ENCODE data around the gene SOCS1. TPM values are rescaled to one million over a fixed set of nuclear protein-coding genes. Genes with fewer than 3 reads are reported as not detected.

SOCS1 gene
- total RNA-seq, 4 donors from 2014 or later = 5.3 to 16.3 (median 11.1) TPM

DNA sequence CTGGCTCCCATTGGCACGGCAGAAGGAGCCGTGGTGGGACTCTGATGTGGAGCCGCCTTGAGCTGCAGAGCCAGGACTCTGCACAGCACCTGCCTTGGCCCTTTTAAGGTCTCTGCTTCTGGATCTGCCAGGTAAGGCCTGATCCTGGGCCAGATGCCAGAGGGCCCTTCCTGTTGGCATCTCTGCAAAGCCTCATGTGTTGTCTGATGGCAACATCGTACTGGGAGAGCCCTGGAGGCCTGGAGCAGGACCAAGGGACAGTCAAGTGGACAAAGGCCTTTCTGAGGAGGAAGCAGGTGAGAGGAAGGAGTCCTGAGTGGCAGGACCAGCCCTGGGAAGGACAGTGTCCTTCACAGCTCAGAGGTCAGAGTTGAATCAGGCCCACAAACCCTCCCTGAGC lies 26.1 kb downstream of the SOCS1 start:
- no peak for TF ChIP-seq CTCF (IDR thresholded peaks at IDR 0.05; ENCODE audit: low read depth)

GRCh38 chr16:11229432-11229831 lies 26.6 kb downstream of the SOCS1 start:
- no peak for TF ChIP-seq CTCF (IDR thresholded peaks at IDR 0.05; ENCODE audit: low read depth)

DNA sequence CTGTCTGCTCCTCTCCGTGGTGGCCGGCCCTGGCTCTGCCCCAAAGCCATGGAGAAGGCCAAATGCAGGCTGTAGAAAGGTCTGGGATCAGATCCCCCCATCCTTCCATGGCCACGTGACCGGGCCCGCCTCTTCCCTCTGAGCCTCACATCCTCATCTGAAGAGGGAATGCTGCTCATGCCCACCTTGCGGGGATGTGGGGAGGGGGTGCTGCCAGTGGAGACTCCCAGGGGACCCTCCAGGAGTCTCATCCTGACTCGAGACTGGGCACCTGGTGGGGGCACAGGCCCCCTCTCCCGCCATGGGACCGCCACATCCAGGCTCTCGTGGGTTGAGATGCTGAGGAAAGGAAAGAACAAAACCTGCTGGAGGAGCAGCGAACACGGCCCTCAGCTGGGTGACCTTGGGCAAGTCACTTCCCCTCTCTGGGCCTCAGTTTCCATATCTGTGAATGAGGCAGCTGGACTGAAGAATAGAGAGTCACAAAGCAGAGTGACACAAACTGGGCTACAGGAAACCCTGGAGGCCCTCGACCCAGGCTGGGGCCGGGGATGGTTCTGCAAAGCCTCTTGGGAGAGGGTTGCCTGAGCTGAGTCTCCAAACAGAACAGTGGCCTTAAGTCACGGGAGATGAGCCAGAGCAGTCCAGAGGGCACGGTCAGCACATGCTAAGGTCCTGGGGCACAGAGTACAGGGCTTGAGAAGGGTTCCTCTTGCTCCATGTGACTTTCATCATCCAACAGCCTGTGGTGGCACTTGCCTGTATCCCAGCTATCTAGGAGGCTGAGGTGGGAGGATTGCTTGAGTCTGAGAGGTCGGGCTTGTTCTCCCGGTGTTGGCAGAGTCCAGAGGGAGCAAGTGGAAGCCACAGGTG lies 30.1 kb downstream of the SOCS1 start:
- no peak for TF ChIP-seq CTCF (IDR thresholded peaks at IDR 0.05; ENCODE audit: low read depth)

- no peak for TF ChIP-seq CTCF (IDR thresholded peaks at IDR 0.05; ENCODE audit: low read depth)
Observed at GRCh38 chr16:11224894-11225676, 30.9 kb downstream of the SOCS1 start.

DNA sequence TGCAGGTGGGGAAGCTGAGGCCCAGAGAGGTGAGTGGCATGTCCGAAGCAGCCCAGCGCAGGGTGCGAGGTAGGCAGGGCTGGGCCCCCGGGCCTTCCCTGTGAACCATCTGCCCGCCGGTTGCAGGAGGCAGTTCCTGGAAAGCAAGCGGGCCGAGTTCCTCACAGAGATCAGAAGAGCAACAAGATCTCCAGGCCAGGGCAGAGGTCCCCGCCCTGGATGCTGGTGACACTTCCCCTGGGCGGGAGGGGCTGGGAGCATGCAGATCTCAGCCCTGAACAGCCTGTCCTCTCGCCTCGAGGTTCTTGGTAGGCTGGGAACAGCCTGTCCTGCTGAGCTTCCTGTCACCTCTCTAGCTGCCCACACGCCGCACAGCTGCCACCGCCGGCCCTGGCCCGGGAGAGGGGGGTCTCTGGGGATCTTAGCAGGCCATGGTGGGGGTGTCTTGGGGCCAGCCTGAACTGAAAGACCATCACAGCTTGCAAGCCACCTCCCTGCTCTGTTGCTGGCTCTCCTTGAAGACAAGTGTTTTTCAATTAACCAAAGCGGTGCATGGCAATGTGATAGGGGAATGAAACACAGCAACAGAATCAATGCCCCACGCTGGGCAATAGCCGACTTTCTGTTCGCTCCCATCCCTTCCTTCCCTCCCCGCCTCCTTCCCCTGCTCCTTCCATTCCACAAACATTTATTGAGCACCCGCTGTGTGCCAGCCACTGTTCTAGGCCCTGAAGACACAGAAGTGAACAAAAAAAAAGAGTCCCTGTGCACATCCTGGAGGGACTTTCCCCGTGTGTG lies 31.7 kb downstream of the SOCS1 start:
- no peak for TF ChIP-seq CTCF (IDR thresholded peaks at IDR 0.05; ENCODE audit: low read depth)

- no peak for TF ChIP-seq CTCF (IDR thresholded peaks at IDR 0.05; ENCODE audit: low read depth)
Observed at GRCh38 chr16:11219178-11219577, 36.8 kb downstream of the SOCS1 start.

Measured in subcutaneous adipose tissue (tissue), 4 donors.